SK-N-MC (cell line): ENCODE measurements around the gene TBL1X.

Source experiments
- EZH2 ChIP-seq: fragments of 200-600 bp; sonication (generic); IDR thresholded peaks from one replicate; pipeline ENCODE4 v1.6.1; 2017; ENCODE audit warnings: antibody characterized with exemption
- POLR2AphosphoS5 ChIP-seq: IDR thresholded peaks from 2 replicates; pipeline ENCODE4 v1.6.1; 2012; ENCODE audit warnings: mild to moderate bottlenecking, low read depth, low read length, borderline replicate concordance

DNA sequence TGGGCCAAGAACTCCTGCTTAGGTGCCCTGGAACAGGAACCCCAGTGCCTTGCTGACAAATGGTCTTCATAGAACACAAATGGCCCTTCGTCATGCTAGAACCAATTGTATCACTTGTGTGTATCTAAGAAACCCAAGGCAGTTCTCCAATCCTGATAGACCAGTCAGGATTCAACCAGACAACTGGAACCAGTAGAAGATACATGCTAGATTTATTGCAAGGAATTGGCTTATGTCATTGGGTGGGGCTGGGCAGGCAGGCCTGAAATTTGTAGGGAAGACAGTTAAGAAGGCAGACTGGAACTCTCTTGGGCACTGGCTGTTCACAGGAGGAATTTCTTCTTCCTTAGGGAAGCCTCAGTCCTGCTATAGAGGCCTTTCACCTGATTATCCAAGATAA is 17.0 kb upstream of the TBL1X start:
- no peak for TF ChIP-seq POLR2AphosphoS5
- no peak for TF ChIP-seq EZH2
